Activated naive CD8-positive, alpha-beta T cell treated with anti-CD3 and anti-CD28 coated beads, Interleukin-2, amount 50 U/mL, for 16 hours (primary cell): ENCODE data around the gene DBH.

Experiments
- DNase-seq: peaks from one replicate; pipeline ENCODE4 v3.0.0-alpha.2; 2020; ENCODE audit warnings: low read depth, low spot score

Gene DBH

DNA sequence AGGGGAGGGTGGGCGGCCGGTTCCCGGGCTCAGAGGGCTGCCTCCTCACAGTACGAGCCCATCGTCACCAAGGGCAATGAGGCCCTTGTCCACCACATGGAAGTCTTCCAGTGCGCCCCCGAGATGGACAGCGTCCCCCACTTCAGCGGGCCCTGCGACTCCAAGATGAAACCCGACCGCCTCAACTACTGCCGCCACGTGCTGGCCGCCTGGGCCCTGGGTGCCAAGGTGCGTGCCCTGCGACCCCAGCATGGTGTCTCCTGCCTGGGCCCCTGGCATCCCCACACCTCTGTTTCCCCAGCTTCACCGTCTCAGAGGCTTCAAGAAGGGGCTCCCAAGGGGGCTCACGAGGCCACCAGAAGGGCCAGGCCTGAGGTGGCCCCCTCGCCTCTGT, 7.2 kb downstream of the DBH start:
- no peak for DNase-seq

DNA sequence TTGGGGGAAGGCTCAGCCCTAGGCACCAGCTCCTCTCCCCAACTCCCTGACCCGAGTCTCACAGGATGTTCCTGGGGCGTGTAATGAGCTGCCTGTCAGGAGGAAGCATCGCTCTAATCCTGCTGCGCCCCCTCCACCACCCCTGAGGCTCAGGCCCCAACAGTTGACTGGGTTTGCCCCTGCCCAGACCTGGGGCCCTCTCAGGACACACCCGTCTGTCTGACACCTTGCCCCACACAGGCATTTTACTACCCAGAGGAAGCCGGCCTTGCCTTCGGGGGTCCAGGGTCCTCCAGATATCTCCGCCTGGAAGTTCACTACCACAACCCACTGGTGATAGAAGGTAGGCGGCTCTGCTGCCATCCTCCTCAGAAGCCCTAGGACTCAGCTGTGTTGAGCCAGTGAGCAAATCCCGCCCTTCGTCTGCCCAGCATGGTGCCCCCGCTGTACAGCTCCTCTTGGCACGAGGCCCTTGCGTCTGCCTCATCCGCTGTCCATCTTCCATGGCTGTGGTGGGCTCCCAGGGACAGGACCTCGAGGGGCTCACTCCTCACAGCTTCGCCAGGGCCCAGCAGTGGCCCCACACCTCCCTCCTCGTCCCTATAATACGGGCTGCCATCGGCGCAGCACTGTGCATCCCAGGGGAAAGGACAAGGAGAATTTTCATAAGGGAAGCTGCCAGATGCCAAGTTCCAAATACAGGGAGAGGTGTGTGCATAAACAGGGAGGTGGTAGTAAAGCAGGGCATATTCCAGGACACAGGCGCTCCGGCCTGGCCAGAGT, 8.0 kb downstream of the DBH start:
- DNase-seq: no peak

DNA sequence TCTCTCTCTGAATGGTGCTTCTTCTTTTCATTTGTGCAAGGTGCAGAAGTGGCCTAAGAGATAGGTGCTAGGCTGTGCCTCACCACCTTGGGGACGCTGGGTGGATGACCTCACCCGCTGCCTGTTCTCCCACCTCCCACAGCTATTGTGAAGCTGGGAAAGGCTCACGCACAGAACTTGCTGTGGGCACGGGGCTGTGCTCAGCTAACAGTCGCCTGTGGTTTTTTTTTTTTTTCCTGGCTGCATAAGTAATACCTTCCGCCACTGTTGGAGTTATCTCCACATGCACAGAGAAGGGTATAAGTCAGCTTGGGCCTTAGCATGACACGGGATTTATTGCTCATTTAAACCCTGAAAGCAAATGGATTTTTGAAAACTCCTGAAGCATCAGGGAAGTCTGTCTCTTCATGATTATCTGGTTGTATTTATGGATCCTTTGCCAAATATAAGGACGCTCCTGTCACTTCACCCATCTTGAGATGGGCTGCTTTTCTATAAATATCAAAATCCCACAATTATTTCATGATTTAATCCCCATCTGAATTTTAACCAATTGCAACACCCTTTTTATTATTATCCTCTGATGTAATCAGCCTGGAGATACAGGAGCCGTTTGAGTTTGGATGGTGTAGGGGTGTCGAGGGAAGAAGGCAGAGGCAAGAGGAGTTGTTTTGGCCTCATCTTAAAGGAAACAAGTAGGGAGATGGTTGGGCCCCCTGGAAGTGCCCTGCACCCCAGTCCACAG, 9.0 kb downstream of the DBH start:
- DNase-seq: no peak

GRCh38 chr9:133647148-133647547, 11.0 kb downstream of the DBH start:
- no peak for DNase-seq

DNA sequence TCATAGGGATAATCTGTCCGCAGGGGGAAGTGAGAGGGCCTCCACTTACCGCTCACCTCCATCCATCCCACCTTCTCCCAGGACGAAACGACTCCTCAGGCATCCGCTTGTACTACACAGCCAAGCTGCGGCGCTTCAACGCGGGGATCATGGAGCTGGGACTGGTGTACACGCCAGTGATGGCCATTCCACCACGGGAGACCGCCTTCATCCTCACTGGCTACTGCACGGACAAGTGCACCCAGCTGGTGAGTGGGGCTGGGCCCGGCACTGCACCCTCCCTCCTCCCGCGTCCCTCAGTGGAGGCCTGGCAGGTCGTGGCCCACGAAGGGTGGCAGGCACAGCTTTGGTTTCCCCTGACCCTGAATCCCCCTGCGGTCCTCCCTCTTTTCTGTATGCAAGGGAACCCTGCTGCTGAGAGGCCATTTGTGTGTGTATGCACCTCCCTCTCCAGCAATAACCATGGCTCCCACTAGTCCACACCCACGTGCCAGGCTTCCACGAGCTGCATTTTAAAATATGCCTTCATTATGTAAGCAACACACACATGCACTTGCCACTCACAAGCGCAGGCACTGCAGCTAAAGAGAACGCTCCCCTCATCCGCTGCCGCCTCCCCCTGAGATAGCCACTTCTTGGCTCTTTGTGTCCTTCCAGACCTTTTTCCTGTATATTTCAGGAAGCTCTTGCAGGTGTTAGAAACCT, 11.8 kb downstream of the DBH start:
- DNase-seq: no peak

GRCh38 chr9:133649194-133649593, 13.0 kb downstream of the DBH start:
- no peak for DNase-seq

GRCh38 chr9:133650026-133650425, 13.9 kb downstream of the DBH start:
- no peak for DNase-seq

DNA sequence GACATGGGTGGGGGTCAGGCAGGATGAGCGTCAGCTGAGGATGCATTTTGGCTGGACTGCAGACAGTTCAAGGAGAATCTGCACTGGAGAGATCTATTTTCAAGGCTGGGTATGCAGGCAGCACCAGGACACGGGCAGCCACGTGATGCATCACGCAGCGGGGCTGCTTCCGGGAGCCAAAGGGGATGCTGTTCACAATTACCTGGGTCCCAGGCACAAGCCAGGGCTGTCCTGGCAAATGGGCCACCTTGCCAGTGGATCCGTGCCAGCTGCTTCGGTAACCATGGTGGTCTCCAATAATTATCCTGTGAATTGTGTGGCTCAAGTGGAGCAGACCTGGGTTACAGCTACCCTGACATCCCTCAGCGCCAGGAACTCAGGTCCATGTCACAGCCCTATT, 17.5 kb downstream of the DBH start:
- no peak for DNase-seq

DNA sequence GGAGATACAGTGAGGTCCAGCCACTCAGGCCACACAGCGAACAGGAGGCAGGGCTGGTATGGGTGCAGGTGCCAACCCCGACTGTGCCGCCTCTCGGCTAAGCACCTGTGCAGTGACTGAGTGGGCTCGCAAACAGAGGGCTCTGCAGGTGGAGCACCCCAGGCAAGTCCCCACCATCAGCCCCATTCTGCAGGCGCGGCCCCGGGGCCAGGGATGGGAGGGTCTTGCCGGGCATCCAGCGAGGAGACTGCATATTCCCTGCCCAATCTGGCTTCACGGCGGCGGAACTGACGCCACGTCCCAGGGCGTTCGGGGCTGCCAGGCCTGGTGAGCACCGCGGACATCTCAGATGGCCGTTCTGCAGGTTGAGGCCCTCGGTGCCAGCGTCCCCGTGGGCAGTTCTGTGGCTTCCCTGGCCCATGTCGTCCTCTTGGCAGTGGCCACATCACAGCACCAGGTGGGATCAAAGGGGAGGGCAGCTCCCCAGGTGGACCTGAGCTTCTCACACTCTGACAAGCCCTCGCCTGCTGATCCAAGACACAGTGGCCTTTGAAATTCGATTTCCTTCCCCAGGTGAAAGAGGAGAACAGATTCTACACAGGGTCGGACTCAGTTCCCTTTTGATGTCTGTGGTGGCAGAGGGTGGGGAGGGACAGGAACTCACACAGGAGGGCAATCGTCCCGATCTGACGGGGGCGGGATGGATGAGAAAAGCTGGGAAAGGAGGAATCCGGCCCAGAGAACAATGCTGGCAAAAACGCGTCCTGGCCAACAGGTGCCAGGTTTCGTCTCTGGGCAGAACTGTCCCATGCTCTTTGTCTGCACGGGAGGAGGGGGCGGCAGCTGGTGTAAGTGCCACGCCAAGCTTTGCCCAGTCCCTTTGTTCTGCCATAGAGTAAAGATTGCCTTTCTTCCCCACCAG, 18.8 kb downstream of the DBH start:
- no peak for DNase-seq

GRCh38 chr9:133655701-133656100, 19.5 kb downstream of the DBH start:
- no peak for DNase-seq

DNA sequence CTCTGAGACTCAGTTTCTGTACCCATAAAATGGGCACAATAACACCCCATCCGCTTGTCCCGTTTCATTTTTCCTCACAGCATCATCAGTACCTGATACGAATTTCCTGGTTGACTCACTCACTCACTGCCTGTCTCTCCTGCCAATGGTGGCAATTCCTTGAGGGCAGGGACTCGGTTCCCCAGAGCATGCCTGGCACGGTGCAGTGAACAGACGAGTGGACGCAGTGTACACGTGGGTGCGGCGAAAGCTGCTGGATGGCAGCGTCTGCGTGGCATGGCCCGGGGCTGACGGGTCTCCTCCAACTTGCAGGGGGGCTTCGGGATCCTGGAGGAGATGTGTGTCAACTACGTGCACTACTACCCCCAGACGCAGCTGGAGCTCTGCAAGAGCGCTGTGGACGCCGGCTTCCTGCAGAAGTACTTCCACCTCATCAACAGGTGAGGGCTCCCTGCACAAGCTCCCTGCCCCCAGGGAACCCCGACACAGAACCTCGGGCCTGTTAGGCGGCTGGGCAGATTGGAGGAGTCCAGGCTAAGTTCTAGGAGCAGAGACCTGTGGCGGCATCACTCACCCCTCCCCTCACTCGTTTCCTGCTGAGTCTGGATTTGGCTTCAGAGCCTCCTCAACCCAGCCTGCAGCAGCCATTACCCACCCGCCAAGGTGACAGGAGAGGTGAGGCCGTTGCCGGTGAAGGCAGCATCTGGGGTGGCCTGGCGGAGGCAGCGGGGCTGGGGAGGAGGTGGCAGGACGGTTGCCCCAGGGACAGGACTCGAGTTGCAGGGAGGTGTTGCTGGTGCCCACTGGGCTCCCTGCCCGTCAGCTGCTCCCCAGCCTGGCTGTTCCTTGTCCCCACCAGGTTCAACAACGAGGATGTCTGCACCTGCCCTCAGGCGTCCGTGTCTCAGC, 20.3 kb downstream of the DBH start:
- DNase-seq: no peak

DNA sequence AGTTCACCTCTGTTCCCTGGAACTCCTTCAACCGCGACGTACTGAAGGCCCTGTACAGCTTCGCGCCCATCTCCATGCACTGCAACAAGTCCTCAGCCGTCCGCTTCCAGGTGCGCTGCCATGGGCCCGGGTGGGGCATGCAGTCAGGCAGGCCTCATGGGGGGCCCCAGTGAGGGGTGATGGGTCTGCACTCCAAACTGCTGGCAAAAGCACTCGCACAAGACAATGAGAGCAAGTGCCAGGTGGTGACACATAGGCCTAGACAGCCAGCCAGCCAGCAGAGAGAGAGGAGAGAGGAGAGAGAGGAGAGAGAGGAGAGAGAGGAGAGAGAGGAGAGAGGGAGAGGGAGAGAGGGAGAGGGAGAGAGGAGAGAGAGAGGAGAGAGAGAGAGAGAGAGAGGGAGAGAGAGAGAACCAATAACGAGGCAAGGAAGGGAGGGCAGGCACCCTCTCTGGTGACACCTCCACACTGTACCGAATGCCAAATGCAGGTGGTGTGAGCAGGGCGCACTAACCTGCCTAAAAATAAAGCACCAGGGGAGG, 21.0 kb downstream of the DBH start:
- no peak for DNase-seq

DNA sequence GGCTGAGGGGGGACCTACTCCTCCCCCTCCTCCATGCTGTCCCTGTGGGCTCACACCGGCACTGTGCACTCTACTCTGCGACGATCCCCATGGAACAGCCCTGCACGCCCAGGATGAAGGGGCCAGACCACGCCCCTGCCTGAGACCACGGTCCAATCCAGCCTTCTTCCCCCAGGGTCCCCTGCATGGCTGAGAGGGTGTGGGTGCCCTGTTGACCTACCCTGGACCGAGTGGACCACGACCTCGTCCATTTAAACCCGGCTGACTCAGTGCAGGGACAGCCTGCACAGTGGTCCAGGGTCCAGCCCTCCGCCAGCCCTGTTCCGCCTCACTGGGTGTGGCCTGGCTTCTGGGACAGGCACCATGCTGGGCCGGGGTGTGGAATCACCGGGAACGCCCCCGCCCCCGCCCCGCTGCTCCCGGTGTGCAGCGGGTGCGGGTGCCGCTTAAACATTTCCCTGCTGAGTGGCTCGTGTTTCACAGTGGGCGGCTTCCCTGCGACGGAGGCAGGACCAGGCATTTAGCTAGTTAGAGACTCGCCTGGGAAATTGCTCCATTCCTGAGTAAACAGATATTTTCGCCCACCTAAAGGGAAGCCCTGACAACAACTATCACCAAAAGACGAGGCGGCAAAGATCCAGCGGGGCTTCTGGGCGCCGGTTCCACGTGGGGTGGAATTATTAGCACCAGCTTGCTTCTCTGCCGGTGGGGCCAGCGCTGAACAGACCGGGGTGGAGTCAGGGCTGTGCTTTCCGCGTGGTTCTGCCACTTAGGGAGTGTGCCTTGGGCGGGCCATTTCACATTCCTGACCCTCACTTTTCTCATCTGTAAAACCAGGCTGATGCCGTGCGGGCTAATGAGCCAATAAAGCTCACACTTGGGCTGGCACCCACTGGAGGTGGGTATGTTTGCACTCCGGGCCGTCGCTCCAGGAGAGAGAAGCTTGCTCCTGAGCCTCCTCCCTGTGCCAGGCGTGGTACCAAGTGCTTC, 22.6 kb downstream of the DBH start:
- DNase-seq: no peak

- no peak for DNase-seq
Measured at GRCh38 chr9:133659516-133659915, 23.4 kb downstream of the DBH start.

DNA sequence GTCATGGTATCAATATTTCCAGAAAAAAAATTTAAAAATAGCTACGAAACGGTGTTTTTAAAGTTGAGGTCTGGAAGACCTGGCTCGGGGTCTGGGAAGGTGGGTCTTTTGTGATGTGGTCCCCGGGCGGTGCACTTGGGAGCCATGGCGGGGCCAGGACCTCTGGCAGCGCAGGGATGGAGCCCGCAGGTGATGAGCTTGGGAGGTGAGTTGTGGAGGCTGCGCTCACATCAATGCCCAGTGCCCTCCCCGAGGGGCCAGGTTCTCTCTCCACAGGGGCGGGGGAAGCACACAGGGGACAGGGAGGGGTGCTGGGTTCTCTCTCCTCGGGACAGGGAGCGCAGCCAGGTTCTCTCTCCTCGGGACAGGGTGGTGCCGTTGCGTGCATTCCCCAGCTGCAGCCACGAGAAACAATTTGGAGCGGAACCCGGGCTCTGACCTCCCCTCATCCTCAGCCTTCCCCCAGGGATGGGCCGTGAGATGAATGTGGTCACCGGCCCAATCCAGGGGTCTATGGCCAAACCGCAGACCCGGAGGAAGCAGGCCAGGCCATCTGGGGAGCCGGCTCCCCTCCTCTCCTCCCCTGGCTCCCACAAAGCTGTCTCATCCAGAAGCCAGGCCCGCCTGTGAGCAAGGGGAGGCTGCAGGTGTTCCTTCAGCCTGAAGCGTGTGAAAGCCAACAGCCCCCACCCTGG, 25.8 kb downstream of the DBH start:
- DNase-seq: no peak

- no peak for DNase-seq
Measured at GRCh38 chr9:133664173-133665050, 28.2 kb downstream of the DBH start.

- DNase-seq: no peak
Measured at GRCh38 chr9:133665096-133665495, 28.9 kb downstream of the DBH start.
